MM.1S (cell line): ENCODE measurements around the gene PIGH.

Experiments used
- EZH2 ChIP-seq: fragments of 300-600 bp; sonication (generic); optimal IDR thresholded peaks from 2 replicates; pipeline ENCODE3; 2017; ENCODE audit warnings: low read depth, mild to moderate bottlenecking, antibody characterized with exemption, low read length, mixed read lengths
- TF ChIP-seq, protein P1 (sequence below): fragments of 300-600 bp; sonication (generic); IDR thresholded peaks from 2 replicates; pipeline ENCODE4 v1.5.1; 2016; ENCODE audit warnings: antibody characterized with exemption, low read length, mixed read lengths

DNA sequence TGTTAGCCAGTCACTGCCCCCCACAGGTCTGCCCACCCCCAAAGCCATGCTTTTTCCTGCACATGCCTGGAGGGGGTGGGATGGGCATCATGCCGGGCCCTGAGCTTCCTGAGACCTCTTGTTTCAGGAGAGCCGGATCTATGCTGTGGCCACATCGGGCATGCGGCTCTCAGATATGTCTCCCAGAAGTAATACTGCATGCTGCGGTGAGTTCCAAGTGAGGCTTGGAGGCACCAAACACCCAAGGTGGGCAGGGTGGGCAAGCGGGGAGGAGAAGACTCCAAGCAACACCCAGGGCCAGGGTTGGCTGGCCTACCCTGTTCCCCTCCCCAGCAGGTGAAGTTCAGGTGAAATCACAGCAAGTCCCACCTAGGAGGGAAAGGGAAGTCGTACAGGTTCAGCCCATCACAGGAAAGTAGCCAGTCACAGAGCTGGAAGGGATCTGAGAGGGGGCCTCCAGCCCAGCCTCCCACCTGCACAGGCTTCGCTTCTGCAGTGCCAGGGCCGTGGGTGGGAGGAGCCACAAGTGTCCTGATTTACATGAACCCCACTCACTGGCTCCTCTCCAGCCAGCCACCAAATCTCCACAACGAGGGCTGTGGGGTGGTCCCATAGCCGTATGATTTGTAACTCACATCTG, 30.9 kb downstream of the PIGH start:
- TF ChIP-seq, protein P1, sequence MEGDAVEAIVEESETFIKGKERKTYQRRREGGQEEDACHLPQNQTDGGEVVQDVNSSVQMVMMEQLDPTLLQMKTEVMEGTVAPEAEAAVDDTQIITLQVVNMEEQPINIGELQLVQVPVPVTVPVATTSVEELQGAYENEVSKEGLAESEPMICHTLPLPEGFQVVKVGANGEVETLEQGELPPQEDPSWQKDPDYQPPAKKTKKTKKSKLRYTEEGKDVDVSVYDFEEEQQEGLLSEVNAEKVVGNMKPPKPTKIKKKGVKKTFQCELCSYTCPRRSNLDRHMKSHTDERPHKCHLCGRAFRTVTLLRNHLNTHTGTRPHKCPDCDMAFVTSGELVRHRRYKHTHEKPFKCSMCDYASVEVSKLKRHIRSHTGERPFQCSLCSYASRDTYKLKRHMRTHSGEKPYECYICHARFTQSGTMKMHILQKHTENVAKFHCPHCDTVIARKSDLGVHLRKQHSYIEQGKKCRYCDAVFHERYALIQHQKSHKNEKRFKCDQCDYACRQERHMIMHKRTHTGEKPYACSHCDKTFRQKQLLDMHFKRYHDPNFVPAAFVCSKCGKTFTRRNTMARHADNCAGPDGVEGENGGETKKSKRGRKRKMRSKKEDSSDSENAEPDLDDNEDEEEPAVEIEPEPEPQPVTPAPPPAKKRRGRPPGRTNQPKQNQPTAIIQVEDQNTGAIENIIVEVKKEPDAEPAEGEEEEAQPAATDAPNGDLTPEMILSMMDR, result no peak
- no peak for TF ChIP-seq EZH2
